CD8-positive, alpha-beta memory T cell (primary cell): ENCODE results near the gene TADA2B. TPM values are rescaled to one million over a fixed set of nuclear protein-coding genes. Genes with fewer than 3 reads are reported as not detected.

Experiments
- CTCF ChIA-PET: fragments of 350-600 bp; sonication (Branson Sonifier 250); formaldehyde crosslinking; loops from one replicate; lab custom pipeline; 2021; ENCODE audit warnings: antibody characterized with exemption; lab: Charles Lee
- POLR2A ChIA-PET: fragments of 350-600 bp; sonication (Branson Sonifier 250); formaldehyde crosslinking; loops from one replicate; lab custom pipeline; 2021; ENCODE audit warnings: antibody characterized with exemption; lab: Charles Lee
- DNase-seq, 5 donors: peaks; one replicate each; pipeline versions ENCODE4 v3.0.0 to v3.0.0-alpha.2; 2020 to 2022; ENCODE audit warnings: mixed read lengths in 1 of 5
- H3K27ac ChIP-seq: one replicate; pipeline ENCODE4 v1.7.0; 2013; ENCODE audit warnings: low read depth, mild to moderate bottlenecking, low read length, moderate library complexity
- H3K27me3 ChIP-seq: 2 replicates; pipeline ENCODE4 v1.7.0; 2013; ENCODE audit warnings: low read length, mild to moderate bottlenecking; ENCODE audit not compliant: insufficient read depth, poor library complexity, severe bottlenecking
- H3K36me3 ChIP-seq: 2 replicates; pipeline ENCODE4 v1.7.0; 2013; ENCODE audit warnings: mild to moderate bottlenecking, low read length, moderate library complexity; ENCODE audit not compliant: insufficient read depth
- H3K4me1 ChIP-seq: 2 replicates; pipeline ENCODE4 v1.7.0; 2013; ENCODE audit warnings: mild to moderate bottlenecking, low read length, moderate library complexity; ENCODE audit not compliant: insufficient read depth
- H3K4me3 ChIP-seq: 2 replicates; pipeline ENCODE4 v1.7.0; 2013; ENCODE audit warnings: mild to moderate bottlenecking, low read length
- H3K9me3 ChIP-seq: 2 replicates; pipeline ENCODE4 v1.7.0; 2013; ENCODE audit warnings: mild to moderate bottlenecking, low read length
- H3K27ac Mint-ChIP-seq, 8 donors: one replicate each; pipeline ENCODE4 v1.8.0; 2020 to 2021; ENCODE audit warnings: mixed read lengths in 8 of 8, mild to moderate bottlenecking in 6 of 8, inconsistent platforms in 3 of 8, moderate library complexity in 3 of 8
- H3K27me3 Mint-ChIP-seq, 2 donors: one replicate each; pipeline ENCODE4 v1.8.0; 2020 to 2021; ENCODE audit warnings: mixed read lengths in 2 of 2, mild to moderate bottlenecking in 1 of 2, moderate library complexity in 1 of 2
- H3K36me3 Mint-ChIP-seq, 3 donors: one replicate each; pipeline ENCODE4 v1.8.0; 2020 to 2021; ENCODE audit warnings: mixed read lengths in 3 of 3, inconsistent platforms in 1 of 3, mild to moderate bottlenecking in 1 of 3
- H3K4me1 Mint-ChIP-seq, 3 donors: one replicate each; pipeline ENCODE4 v1.8.0; 2020 to 2021; ENCODE audit warnings: mixed read lengths in 3 of 3, inconsistent platforms in 1 of 3, mild to moderate bottlenecking in 1 of 3
- H3K4me3 Mint-ChIP-seq, 7 donors: one replicate each; pipeline ENCODE4 v1.8.0; 2020 to 2021; ENCODE audit warnings: mixed read lengths in 7 of 7, mild to moderate bottlenecking in 6 of 7, moderate library complexity in 4 of 7, inconsistent platforms in 2 of 7
- H3K9me3 Mint-ChIP-seq, 5 donors: one replicate each; pipeline ENCODE4 v1.8.0; 2020 to 2022; ENCODE audit warnings: mixed read lengths in 5 of 5, mild to moderate bottlenecking in 3 of 5, moderate library complexity in 2 of 5, inconsistent platforms in 1 of 5
- polyA plus RNA-seq: library from polyadenylated mRNA; unstranded; fragments of 300-500 nt; fragmentation: Illumina TruSeq; gene quantifications from one replicate; pipeline ENCODE4 v1.2.3, GENCODE V29; 2021
- total RNA-seq, 2 experiments: library from RNA; stranded (reverse); gene quantifications; one replicate each; pipeline ENCODE4 v1.2.3, GENCODE V29; 2021

TADA2B gene
- total and polyA plus RNA-seq, 3 experiments from 2014 or later: 6.0 to 16.0 (median 15.8) TPM

DNA sequence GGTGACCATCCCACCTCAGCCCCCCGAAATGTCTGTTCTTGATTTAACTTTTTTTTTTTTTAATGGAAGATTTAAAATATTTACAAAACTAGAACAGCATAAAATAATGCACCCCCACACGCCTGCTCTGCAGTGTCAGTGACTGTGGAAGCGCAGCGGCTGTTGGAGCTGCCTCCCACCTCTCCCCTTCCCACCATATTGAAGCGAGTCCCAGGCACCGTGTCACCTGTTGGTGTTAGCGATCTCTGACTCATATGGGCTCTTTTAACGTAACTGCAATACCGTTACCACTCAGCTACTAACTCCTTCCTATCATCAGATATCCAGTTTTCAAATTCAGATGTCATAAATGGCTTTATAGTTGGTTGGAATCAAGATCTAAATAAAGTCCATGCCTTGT lies 17.1 kb upstream of the TADA2B start:
- no peak for DNase-seq
- Histone ChIP-seq H3K27ac (no peak overlapping the region), H3K27me3 (no peaks in the 10 kb centered on the region), H3K36me3 (peaks cover 21% of the 10 kb centered on the region), H3K4me1 (no peaks in the 10 kb centered on the region), H3K4me3 (no peak overlapping the region), H3K9me3 (no peaks in the 10 kb centered on the region)
- POLR2A ChIA-PET: no interaction called here
- CTCF ChIA-PET: no interaction called here
- H3K4me3 Mint-ChIP-seq: no peak overlapping the region
- H3K27ac Mint-ChIP-seq: peak overlapping the region in 1 of 8 donors; percentile 40
- H3K4me1 Mint-ChIP-seq: no peaks in the 10 kb centered on the region
- H3K27me3 Mint-ChIP-seq: no peaks in the 10 kb centered on the region
- H3K36me3 Mint-ChIP-seq: peaks cover under 1 to 87% (median 17%) of the 10 kb centered on the region in 3 donors
- no peaks in the 10 kb centered on the region for H3K9me3 Mint-ChIP-seq

DNA sequence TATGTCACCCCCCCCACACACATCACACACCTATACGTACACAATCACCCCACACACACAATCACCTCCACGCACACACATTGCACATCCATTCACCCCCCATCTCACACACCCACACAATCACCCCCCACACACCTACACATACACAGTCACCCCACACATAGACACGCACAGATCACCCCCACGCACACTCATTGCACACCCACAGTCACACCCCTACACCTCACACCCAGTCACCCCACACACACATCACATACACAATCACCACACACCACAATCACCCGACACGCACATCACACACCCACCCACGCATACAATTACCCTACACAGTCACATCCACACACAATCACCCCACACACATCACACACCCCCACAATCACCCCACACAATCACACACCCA lies 15.9 kb upstream of the TADA2B start:
- POLR2A ChIA-PET: no interaction called here
- DNase-seq: no peak
- Histone ChIP-seq H3K27ac (no peak overlapping the region), H3K4me1 (no peaks in the 10 kb centered on the region), H3K27me3 (no peaks in the 10 kb centered on the region), H3K4me3 (no peak overlapping the region), H3K36me3 (peaks cover 22% of the 10 kb centered on the region), H3K9me3 (no peaks in the 10 kb centered on the region)
- CTCF ChIA-PET: no interaction called here
- H3K36me3 Mint-ChIP-seq: peaks cover 0 to 88% (median 16%) of the 10 kb centered on the region in 3 donors
- no peaks in the 10 kb centered on the region for H3K4me1 Mint-ChIP-seq
- H3K27ac Mint-ChIP-seq: peak overlapping the region in 1 of 8 donors; percentile 2
- no peaks in the 10 kb centered on the region for H3K9me3 Mint-ChIP-seq
- H3K4me3 Mint-ChIP-seq: no peak overlapping the region
- H3K27me3 Mint-ChIP-seq: no peaks in the 10 kb centered on the region

DNA sequence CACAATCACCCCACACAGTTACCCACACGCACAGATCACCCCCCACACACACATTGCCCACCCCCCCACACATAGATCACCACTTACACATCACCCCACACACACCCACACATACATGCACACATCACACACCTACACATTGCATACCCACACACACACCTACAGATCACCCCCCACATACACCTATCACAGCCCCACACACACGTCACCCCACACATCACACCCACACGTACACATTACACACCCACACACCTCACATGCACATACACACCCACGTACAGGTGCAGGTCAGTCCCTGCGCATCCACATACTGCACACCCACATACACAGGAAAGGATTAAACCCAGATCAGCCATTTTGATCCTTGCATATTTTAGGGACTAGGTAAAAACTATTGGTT lies 15.3 kb upstream of the TADA2B start:
- no peak overlapping the region for H3K27ac Mint-ChIP-seq
- no peak overlapping the region for H3K27ac ChIP-seq
- no peaks in the 10 kb centered on the region for H3K27me3 ChIP-seq
- no peaks in the 10 kb centered on the region for H3K27me3 Mint-ChIP-seq
- no peaks in the 10 kb centered on the region for H3K9me3 Mint-ChIP-seq
- H3K36me3 ChIP-seq: peaks cover 22% of the 10 kb centered on the region
- H3K4me3 ChIP-seq: no peak overlapping the region
- ChIA-PET CTCF (no interaction called here), POLR2A (interaction anchor here (0.7 kb wide), 1 partner anchor 779 kb away, joined by 3 read pairs; no protein-coding TSS in a partner anchor)
- H3K4me3 Mint-ChIP-seq: no peak overlapping the region
- no peak for DNase-seq
- H3K4me1 ChIP-seq: no peaks in the 10 kb centered on the region
- H3K4me1 Mint-ChIP-seq: no peaks in the 10 kb centered on the region
- H3K36me3 Mint-ChIP-seq: peaks cover 0 to 89% (median 16%) of the 10 kb centered on the region in 3 donors
- no peaks in the 10 kb centered on the region for H3K9me3 ChIP-seq

- no peak overlapping the region for H3K27ac ChIP-seq
- H3K27me3 ChIP-seq: no peaks in the 10 kb centered on the region
- H3K9me3 ChIP-seq: no peaks in the 10 kb centered on the region
- no peak for DNase-seq
- POLR2A ChIA-PET: no interaction called here
- peak overlapping the region in 1 of 8 donors; percentile 27 for H3K27ac Mint-ChIP-seq
- no peak overlapping the region for H3K4me3 ChIP-seq
- CTCF ChIA-PET: interaction anchor here (1.2 to 2.1 kb wide), 2 partner anchors 14 to 16 kb away, joined by 3 to 5 read pairs; partner anchors contain the start of gene TADA2B
- peaks cover 22% of the 10 kb centered on the region for H3K36me3 ChIP-seq
- peaks cover 0 to 78% (median 16%) of the 10 kb centered on the region in 3 donors for H3K36me3 Mint-ChIP-seq
- H3K4me1 ChIP-seq: no peaks in the 10 kb centered on the region
- no peaks in the 10 kb centered on the region for H3K4me1 Mint-ChIP-seq
- H3K27me3 Mint-ChIP-seq: no peaks in the 10 kb centered on the region
- H3K9me3 Mint-ChIP-seq: no peaks in the 10 kb centered on the region
- H3K4me3 Mint-ChIP-seq: no peak overlapping the region
Measured at GRCh38 chr4:7029212-7029611, 14.0 kb upstream of the TADA2B start.

- H3K4me1 Mint-ChIP-seq: no peaks in the 10 kb centered on the region
- POLR2A ChIA-PET: no interaction called here
- H3K27me3 Mint-ChIP-seq: no peaks in the 10 kb centered on the region
- Histone ChIP-seq H3K9me3 (no peaks in the 10 kb centered on the region), H3K27me3 (no peaks in the 10 kb centered on the region), H3K27ac (no peak overlapping the region), H3K4me1 (no peaks in the 10 kb centered on the region), H3K4me3 (no peak overlapping the region), H3K36me3 (peaks cover 20% of the 10 kb centered on the region)
- no peaks in the 10 kb centered on the region for H3K9me3 Mint-ChIP-seq
- H3K4me3 Mint-ChIP-seq: no peak overlapping the region
- no peak for DNase-seq
- peaks cover 0 to 71% (median 16%) of the 10 kb centered on the region in 3 donors for H3K36me3 Mint-ChIP-seq
- CTCF ChIA-PET: interaction anchor here (1.6 to 2.1 kb wide), 2 partner anchors 15 to 40 kb away, joined by 3 to 5 read pairs; no protein-coding TSS in a partner anchor
- no peak overlapping the region for H3K27ac Mint-ChIP-seq
Measured at GRCh38 chr4:7029921-7030320, 13.3 kb upstream of the TADA2B start.

DNA sequence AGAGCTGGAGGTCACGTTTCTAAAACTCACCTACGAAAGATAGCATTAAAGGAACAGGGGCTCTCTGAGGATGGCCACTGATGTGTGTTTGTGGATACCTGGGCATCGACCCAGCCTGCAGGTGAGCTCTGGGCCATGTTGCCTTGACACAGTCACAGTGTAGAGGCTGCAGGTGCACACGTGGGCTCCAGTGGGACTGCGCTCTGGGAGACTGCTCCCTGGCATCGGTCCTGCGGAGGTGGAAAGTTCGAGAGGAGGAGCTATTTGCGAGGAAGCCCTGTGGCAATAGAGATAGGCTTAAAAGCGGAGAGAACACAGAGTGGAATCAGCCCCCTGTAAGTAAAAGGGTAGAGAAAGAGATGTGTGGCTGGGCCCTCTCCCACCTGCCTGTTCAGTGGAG lies 12.3 kb upstream of the TADA2B start:
- Mint-ChIP-seq H3K27ac (peak overlapping the region in 2 of 8 donors; percentile 42 to 52), H3K4me1 (no peaks in the 10 kb centered on the region), H3K9me3 (no peaks in the 10 kb centered on the region), H3K4me3 (no peak overlapping the region), H3K36me3 (peaks cover 0 to 63% (median 16%) of the 10 kb centered on the region in 3 donors), H3K27me3 (no peaks in the 10 kb centered on the region)
- Histone ChIP-seq H3K27ac (no peak overlapping the region), H3K4me3 (no peak overlapping the region), H3K36me3 (peaks cover 18% of the 10 kb centered on the region), H3K27me3 (no peaks in the 10 kb centered on the region), H3K9me3 (no peaks in the 10 kb centered on the region), H3K4me1 (no peaks in the 10 kb centered on the region)
- DNase-seq: no peak
- ChIA-PET CTCF (interaction anchor here (1.0 to 1.6 kb wide), 3 partner anchors 40 to 56 kb away, joined by 3 read pairs; no protein-coding TSS in a partner anchor), POLR2A (no interaction called here)

GRCh38 chr4:7031558-7032449 lies 11.4 kb upstream of the TADA2B start:
- peak overlapping the region in 1 of 8 donors; percentile 11 for H3K27ac Mint-ChIP-seq
- H3K27me3 Mint-ChIP-seq: no peaks in the 10 kb centered on the region
- H3K36me3 ChIP-seq: peaks cover 18% of the 10 kb centered on the region
- no peaks in the 10 kb centered on the region for H3K4me1 Mint-ChIP-seq
- no peak overlapping the region for H3K4me3 ChIP-seq
- CTCF ChIA-PET: no interaction called here
- no peak for DNase-seq
- H3K9me3 ChIP-seq: no peaks in the 10 kb centered on the region
- H3K4me3 Mint-ChIP-seq: no peak overlapping the region
- POLR2A ChIA-PET: no interaction called here
- H3K36me3 Mint-ChIP-seq: peaks cover 0 to 54% (median 12%) of the 10 kb centered on the region in 3 donors
- no peaks in the 10 kb centered on the region for H3K4me1 ChIP-seq
- H3K9me3 Mint-ChIP-seq: no peaks in the 10 kb centered on the region
- H3K27ac ChIP-seq: no peak overlapping the region
- no peaks in the 10 kb centered on the region for H3K27me3 ChIP-seq

DNA sequence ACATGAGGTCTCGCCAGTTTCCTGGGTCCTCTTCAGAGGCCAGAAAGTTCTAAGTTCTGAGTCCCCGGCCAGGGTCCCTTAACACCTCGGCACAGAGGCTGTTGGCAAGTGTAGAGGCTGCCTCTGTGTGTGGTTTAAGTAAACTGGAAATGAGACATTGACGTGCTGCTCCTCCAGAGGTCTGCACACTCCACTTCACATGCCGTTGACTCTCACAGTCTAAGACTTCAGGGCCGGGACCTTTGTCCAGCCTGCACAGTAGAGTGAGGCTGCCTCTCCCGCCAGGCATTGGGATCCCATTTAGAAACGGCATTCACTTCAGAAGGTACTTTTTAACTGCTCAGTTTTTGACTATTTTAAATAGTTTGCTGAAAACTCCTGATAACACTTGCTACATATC lies 10.6 kb upstream of the TADA2B start:
- H3K36me3 ChIP-seq: peaks cover 13% of the 10 kb centered on the region
- ChIA-PET CTCF (no interaction called here), POLR2A (no interaction called here)
- peaks cover 0 to 8% (median 0%) of the 10 kb centered on the region in 3 donors for H3K4me1 Mint-ChIP-seq
- H3K4me1 ChIP-seq: no peaks in the 10 kb centered on the region
- peak overlapping the region in 1 of 8 donors; percentile 41 for H3K27ac Mint-ChIP-seq
- DNase-seq: no peak
- H3K36me3 Mint-ChIP-seq: peaks cover 0 to 48% (median 12%) of the 10 kb centered on the region in 3 donors
- no peak overlapping the region for H3K27ac ChIP-seq
- no peak overlapping the region for H3K4me3 ChIP-seq
- H3K27me3 Mint-ChIP-seq: no peaks in the 10 kb centered on the region
- H3K4me3 Mint-ChIP-seq: no peak overlapping the region
- no peaks in the 10 kb centered on the region for H3K9me3 Mint-ChIP-seq
- no peaks in the 10 kb centered on the region for H3K9me3 ChIP-seq
- H3K27me3 ChIP-seq: no peaks in the 10 kb centered on the region
